MCF 10A (cell line): Measurements from ENCODE around the gene PRPF18. TPM values are rescaled to one million over a fixed set of nuclear protein-coding genes. Genes with fewer than 3 reads are reported as not detected.

Experiments
- BruUV-seq: library from RNA; stranded (reverse); fragments of 400-500 nt; replicated peaks from 2 replicates; lab custom pipeline; 2021; lab: Mats Ljungman, UMichigan
- CTCF ChIA-PET: fragments of 300-600 bp; sonication (Branson Sonifier 250); formaldehyde crosslinking; extraction: SDS; loops from one replicate; lab custom pipeline; 2021; ENCODE audit warnings: antibody characterized with exemption, inconsistent platforms; lab: Yijun Ruan, JAX
- POLR2A ChIA-PET: fragments of 300-600, 350-650 bp; sonication (Branson Sonifier 250); formaldehyde crosslinking; extraction: SDS; loops from one replicate; lab custom pipeline; 2020; ENCODE audit warnings: antibody characterized with exemption, inconsistent platforms; lab: Yijun Ruan, JAX
- DNase-seq: peaks from one replicate; pipeline ENCODE4 v3.0.0-alpha.2; 2018; ENCODE audit not compliant: unreplicated experiment
- H3K27ac Mint-ChIP-seq: one replicate; pipeline ENCODE4 v1.8.0; 2022; ENCODE audit warnings: mild to moderate bottlenecking, low read depth, mixed read lengths; ENCODE audit not compliant: unreplicated experiment
- H3K27me3 Mint-ChIP-seq: one replicate; pipeline ENCODE4 v1.8.0; 2022; ENCODE audit warnings: mixed read lengths; ENCODE audit not compliant: insufficient read depth, unreplicated experiment
- H3K36me3 Mint-ChIP-seq: one replicate; pipeline ENCODE4 v1.8.0; 2022; ENCODE audit warnings: mild to moderate bottlenecking, moderate library complexity, mixed read lengths; ENCODE audit not compliant: insufficient read depth, unreplicated experiment
- H3K4me1 Mint-ChIP-seq: one replicate; pipeline ENCODE4 v1.8.0; 2022; ENCODE audit warnings: mixed read lengths; ENCODE audit not compliant: insufficient read depth, unreplicated experiment
- H3K4me3 Mint-ChIP-seq: one replicate; pipeline ENCODE4 v1.8.0; 2022; ENCODE audit warnings: mild to moderate bottlenecking, moderate library complexity, mixed read lengths; ENCODE audit not compliant: unreplicated experiment
- H3K9me3 Mint-ChIP-seq: one replicate; pipeline ENCODE4 v1.8.0; 2022; ENCODE audit warnings: mixed read lengths; ENCODE audit not compliant: unreplicated experiment
- intact Hi-C: fragments of 100-400 bp; cut with micrococcal nuclease; formaldehyde crosslinking; loops from 2 replicates; pipeline ENCODE4 v1.14.1; 2022
- total RNA-seq: library from RNA; stranded (reverse); gene quantifications from 2 replicates; pipeline ENCODE4 v1.2.3, GENCODE V29; 2022
- TF ChIP-seq, protein P1 (sequence below): fragments of 200-600 bp; IDR thresholded peaks from one replicate; pipeline ENCODE4 v1.8.0; 2022; ENCODE audit warnings: antibody characterized with exemption, mild to moderate bottlenecking; ENCODE audit not compliant: unreplicated experiment

Gene PRPF18
- total RNA-seq, 1 experiment from 2014 or later = 27.8 TPM

GRCh38 chr10:13627459-13628310 lies 40.9 kb downstream of the PRPF18 start:
- TF ChIP-seq, protein P1, sequence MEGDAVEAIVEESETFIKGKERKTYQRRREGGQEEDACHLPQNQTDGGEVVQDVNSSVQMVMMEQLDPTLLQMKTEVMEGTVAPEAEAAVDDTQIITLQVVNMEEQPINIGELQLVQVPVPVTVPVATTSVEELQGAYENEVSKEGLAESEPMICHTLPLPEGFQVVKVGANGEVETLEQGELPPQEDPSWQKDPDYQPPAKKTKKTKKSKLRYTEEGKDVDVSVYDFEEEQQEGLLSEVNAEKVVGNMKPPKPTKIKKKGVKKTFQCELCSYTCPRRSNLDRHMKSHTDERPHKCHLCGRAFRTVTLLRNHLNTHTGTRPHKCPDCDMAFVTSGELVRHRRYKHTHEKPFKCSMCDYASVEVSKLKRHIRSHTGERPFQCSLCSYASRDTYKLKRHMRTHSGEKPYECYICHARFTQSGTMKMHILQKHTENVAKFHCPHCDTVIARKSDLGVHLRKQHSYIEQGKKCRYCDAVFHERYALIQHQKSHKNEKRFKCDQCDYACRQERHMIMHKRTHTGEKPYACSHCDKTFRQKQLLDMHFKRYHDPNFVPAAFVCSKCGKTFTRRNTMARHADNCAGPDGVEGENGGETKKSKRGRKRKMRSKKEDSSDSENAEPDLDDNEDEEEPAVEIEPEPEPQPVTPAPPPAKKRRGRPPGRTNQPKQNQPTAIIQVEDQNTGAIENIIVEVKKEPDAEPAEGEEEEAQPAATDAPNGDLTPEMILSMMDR = no peak
- intact Hi-C loops = no loop called here
- Mint-ChIP-seq H3K36me3 (peaks cover 32% of the 10 kb centered on the region), H3K9me3 (no peaks in the 10 kb centered on the region), H3K4me3 (no peak overlapping the region), H3K27ac (no peak overlapping the region), H3K27me3 (no peaks in the 10 kb centered on the region), H3K4me1 (no peaks in the 10 kb centered on the region)
- BruUV-seq = no TSS peak
- peak; percentile 3 for DNase-seq
- ChIA-PET CTCF (no interaction called here), POLR2A (no interaction called here)

- no peaks in the 10 kb centered on the region for H3K27me3 Mint-ChIP-seq
- DNase-seq = no peak
- H3K4me1 Mint-ChIP-seq = no peaks in the 10 kb centered on the region
- H3K4me3 Mint-ChIP-seq = no peak overlapping the region
- CTCF ChIA-PET = interaction anchor here (0.6 kb wide), 1 partner anchor 23 kb away, joined by 3 read pairs; no protein-coding TSS in a partner anchor
- TF ChIP-seq, protein P1 = no peak
- intact Hi-C loops = no loop called here
- BruUV-seq = no TSS peak
- H3K36me3 Mint-ChIP-seq = peaks cover 34% of the 10 kb centered on the region
- POLR2A ChIA-PET = no interaction called here
- no peaks in the 10 kb centered on the region for H3K9me3 Mint-ChIP-seq
- H3K27ac Mint-ChIP-seq = no peak overlapping the region
Measured at GRCh38 chr10:13628661-13629060, 41.9 kb downstream of the PRPF18 start.

GRCh38 chr10:13629116-13629515 lies 42.4 kb downstream of the PRPF18 start:
- Mint-ChIP-seq H3K4me3 (no peak overlapping the region), H3K27ac (no peak overlapping the region), H3K36me3 (peaks cover 37% of the 10 kb centered on the region), H3K4me1 (no peaks in the 10 kb centered on the region), H3K9me3 (no peaks in the 10 kb centered on the region), H3K27me3 (no peaks in the 10 kb centered on the region)
- ChIA-PET POLR2A (no interaction called here), CTCF (interaction anchor here (1.2 kb wide), 1 partner anchor 11 kb away, joined by 3 read pairs; no protein-coding TSS in a partner anchor)
- BruUV-seq = no TSS peak
- intact Hi-C loops = no loop called here
- TF ChIP-seq, protein P1 = no peak
- no peak for DNase-seq

GRCh38 chr10:13630231-13630630 lies 43.5 kb downstream of the PRPF18 start:
- BruUV-seq = TSS peak; percentile 35
- intact Hi-C loops = no loop called here
- CTCF ChIA-PET = interaction anchor here (1.2 kb wide), 1 partner anchor 9 kb away, joined by 3 read pairs; no protein-coding TSS in a partner anchor

More at GRCh38 chr10:13630231-13630630, 43.5 kb downstream of the PRPF18 start:
- POLR2A ChIA-PET = interaction anchor here (1.4 kb wide), 1 partner anchor 9 kb away, joined by 4 read pairs; no protein-coding TSS in a partner anchor
- H3K27ac Mint-ChIP-seq = no peak overlapping the region
- H3K4me3 Mint-ChIP-seq = no peak overlapping the region
- H3K9me3 Mint-ChIP-seq = no peaks in the 10 kb centered on the region
- TF ChIP-seq, protein P1 = no peak
- H3K36me3 Mint-ChIP-seq = peaks cover 41% of the 10 kb centered on the region
- DNase-seq = no peak
- H3K4me1 Mint-ChIP-seq = no peaks in the 10 kb centered on the region
- H3K27me3 Mint-ChIP-seq = no peaks in the 10 kb centered on the region
